ENCODE data around the gene LAPTM5. TPM values are rescaled to one million over a fixed set of nuclear protein-coding genes. Genes with fewer than 3 reads are reported as not detected.

The LAPTM5 gene
- polyA plus RNA-seq, 12 donors: 12.4 to 51.7 (median 17.1) TPM; not detected in 1

DNA sequence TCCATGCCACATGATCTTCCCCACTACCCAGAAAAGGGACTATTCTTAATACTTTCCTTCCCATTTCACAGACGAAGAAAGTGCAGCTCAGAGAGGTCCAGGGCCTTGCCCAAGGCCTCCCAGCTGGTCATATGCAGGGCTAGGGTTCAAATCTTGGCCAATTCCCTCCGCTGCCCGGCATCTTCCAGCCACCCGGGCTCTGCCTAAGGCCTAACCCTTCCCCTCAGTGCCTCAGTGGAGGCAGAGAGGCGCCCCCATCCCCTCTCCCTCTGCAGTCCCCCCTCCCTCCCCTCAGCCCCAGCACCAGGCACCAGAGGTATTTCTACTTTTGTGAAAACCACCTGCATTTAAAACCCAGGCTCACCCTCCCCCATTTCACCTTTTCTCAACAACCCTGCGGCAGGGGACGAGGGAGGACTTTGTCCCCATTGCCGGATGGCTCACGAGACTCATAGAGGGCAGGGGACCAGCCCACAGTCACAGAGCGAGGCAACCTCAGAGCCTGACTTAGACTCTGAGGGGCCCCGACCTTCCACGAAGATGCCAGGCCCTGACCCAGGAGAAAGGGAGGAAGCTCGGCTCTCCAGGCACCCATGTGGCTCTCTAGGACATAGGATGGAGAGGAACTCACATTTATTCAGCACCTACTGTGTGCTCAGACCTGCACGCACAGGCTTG, 12.3 kb downstream of the LAPTM5 start:
- DNase-seq: no peak

DNA sequence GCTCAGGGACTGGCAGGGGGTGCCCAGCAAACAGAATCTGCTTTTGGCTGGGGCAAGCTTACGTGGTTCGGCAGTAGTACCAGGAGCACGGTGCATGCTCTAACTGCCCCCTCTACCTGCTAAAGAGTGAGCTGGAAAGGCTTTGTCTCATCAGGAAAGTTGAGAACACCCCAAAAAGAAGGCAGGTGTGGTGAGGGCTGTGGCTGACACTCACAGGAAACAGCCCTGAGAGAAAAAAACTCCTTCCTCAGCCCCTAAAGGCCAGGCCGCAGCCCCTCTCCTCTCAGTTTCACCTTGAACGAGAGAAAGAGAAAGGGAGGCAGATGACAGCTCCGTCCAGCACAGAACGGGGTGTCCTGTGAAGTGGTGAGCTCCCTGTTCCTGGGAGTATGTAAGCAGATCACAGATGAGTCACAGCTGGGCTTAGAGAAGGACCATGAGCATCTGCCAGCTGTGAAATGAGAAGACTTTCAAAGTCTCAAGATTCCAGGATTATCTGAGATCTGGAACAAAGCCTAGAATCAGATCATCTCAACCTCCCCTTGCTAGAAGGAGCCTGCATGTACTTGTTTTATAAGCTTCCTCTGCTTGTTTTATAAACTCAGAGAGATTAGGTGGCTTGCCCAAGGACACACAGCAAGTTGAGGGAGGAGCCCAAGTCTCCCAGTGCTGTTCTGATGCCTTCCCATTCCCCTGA, 13.4 kb downstream of the LAPTM5 start:
- DNase-seq: no peak

DNA sequence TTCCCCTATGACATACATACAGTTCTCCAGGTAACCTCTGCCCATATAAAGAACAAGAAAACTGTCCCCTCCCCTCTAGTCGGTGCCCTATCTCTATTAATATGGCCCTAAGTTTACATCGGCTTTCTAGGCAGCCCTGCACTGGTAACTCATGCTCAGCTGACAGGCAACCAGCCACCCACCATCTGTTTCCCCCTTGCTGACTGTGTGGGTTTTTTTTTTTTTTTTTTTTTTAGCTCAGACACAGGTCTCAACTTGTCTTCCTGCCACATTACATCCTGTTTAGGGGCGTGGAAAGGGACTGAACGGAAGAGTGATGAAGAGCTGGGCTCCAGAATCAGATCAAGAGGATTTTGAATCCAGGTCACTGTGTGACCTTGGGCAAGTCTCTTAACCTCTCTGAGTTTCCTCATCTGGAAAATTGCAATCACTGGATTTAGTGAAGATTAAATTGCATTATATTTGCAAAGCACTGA, 14.0 kb downstream of the LAPTM5 start:
- DNase-seq: no peak

DNA sequence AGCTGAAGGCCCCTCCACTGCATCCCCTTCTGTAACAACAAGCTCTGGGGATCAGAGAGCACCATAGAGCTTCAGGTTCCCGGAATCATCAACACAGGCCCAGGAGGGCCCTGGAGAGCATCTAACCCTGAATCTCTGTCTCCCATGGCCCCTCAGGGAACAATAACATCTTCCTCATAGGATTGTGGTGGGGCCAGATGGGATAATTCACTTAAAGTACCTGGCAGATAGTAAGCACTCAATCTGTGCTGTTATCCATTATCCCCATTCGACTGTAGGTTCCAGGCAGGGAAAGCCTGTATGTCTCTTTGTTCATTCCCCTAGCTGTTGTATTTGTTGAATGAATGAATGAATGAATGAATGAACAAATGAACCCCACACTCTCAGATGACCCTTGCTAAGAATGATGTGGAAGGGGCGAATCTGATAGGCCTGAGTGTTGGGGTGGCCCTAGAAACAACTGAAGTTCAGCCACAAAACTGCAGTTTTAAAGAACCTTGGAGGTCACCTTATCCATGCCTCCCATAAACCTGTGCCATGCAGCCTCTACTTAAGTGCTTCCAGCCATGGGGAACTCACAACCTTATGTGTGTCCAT, 14.5 kb downstream of the LAPTM5 start:
- no peak for DNase-seq

DNA sequence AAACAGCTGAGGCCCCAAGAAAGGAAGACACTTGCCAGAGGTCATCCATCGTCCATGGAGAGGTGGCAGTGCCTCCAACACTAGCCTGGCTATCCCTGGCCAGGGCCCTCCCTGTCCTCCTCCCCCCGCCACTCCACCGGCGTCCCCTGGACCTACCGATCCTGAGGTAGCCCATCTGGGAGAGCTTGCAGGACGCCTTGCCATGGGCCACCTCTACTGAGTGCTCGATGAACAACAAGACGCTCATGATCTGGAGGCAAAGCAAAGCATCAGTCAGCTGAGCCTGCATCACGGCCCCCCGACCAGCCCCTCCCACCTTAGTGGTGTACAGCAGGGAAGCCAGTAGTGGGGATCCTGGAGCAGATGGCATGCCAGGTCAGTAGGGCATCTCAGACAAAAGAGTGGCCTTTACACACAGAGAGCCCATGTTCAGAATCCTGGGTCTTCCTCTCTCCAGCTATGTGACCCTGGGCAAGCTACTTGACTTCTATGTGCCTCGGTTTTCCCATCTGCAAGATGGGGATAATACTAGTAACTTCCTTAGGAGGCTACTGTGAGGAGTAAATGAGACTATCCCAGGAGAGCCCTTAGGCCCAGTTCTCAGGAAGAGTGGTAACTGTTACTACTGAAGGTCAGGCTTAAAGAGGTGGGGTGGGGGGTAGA, 15.1 kb downstream of the LAPTM5 start:
- DNase-seq: no peak

DNA sequence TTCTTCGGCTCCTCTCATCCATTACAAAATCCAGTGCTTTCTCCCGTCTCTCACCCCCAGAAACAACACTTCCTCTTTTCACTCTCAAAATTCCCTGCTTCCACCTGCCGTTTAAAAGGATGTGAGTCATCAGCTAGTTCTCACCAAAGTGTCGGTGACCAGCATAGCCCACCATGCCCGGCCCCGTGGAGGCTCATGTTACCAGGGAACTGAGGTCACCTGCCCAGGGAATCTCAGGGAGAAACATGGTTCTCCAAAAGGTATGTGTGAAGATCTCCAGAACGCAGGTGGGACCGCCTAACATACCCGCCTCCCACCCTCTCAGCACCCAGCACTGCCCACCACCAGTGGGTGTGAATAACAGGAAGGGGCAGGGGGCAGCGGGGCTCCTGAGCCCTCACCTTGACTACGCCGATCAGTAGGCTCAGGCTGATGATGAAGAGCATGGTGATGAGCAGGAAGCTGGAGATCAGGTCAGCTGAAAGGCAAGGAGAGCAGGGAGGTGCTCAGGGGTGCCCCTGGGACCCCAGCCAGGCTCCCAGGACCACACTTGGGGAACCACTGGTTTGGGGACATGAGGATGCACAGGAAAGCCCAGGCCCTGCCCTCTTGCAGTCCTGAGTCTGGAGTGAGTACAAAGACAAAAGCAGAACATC, 16.2 kb downstream of the LAPTM5 start:
- DNase-seq: no peak

DNA sequence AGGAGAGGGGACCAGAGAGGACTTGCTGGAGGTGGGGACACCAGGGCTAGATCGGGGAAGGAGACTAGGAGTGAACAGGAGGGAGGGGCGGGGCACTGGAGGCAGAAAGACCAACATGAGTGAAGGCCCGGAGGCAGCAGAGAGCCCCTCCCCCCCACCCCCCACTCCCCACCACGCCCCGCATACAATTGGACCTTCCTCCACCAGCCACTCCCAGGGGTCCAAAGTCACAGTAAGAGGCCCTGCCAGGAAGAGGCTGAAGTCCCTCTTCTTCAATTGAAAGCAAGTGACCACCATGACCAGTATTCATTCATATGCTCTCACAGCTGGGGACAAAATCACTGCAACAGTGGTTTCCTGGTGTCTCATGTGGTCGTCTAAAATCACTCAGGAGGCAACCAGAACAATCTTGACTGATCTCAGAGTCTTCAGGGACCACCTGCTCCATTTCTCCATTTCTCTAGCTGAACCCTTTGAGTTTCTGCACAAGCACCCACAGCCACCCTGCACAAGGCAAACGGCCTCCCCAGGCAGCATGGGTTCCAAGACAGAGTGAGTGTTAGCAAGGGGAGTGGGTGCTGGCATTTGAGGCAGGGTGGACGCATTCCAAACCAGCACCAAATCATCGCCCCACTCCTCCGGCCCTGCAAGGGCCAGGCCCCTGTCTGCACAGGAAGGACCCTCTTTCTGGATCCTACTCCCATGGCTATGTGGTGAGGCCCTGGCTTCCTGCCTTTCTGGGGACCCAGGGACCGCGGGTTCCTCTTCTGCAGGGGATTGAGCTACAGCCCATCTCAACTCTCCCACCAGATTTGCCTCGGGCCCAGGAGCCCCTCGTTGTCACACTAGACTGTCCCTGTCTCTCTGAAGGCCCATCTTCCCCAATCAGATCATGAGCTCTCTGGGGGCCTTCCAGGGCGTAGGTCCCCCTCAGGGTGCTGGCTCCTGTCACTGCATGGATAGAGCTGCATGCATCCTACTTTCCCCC, 17.0 kb downstream of the LAPTM5 start:
- no peak for DNase-seq

DNA sequence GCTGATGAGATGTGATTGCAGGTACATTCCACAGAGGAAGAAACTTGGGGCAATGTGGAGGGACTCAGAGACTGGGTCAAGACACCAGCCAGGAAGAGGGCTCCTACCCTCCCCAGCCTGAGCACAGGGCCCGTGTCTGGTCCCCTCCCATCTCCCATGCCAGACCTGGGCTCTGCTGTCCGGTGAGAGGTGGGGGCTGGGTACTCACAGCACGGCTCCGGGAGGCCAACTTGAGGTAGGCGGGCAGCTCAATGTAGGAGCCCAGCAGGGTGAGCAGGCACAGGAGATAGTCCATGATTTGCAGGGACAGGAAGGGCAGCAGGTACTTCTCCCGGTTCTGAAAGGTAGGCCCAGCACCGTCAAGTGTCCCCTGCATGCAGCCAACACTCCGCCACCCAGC, 18.0 kb downstream of the LAPTM5 start:
- DNase-seq: no peak

DNA sequence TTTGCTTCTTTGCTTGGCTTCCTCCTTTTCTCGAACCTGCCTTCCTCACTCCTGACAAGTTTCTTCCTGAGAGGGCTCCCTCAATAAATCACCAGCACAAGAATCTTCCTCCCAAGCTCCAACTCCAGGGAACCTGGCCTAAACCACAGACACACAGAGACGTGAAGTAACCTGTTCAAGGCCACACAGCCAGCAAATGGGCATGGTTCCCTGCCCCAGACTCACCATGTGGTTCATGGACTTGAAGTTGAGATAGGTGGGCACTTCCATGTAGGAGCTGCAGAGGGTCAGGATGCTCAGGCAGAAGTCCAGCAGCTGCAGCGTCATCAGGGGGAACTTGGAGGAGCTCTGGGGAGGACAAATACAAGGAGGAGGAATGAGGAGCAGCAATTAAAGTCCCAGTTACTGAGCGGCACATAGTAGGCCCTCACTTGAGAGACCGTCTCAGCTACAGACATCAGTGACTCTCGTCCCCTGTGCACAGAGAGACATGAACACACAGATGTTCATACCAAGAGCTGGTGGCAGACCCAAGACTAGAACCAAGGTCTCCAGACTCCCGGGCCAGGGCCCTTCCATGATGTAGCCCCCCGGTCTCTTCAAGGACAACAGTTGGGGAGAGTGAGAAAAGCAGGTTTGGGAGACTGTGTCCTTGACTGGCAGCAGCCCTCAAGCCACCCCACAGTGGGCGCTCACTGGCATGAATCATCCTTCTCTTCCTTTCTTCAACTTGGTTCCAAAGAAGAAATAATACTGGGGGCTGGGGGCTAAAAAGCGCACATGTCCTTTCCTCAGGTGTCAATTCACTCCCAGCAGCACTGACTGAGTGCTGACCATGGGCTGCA, 18.6 kb downstream of the LAPTM5 start:
- DNase-seq: no peak

DNA sequence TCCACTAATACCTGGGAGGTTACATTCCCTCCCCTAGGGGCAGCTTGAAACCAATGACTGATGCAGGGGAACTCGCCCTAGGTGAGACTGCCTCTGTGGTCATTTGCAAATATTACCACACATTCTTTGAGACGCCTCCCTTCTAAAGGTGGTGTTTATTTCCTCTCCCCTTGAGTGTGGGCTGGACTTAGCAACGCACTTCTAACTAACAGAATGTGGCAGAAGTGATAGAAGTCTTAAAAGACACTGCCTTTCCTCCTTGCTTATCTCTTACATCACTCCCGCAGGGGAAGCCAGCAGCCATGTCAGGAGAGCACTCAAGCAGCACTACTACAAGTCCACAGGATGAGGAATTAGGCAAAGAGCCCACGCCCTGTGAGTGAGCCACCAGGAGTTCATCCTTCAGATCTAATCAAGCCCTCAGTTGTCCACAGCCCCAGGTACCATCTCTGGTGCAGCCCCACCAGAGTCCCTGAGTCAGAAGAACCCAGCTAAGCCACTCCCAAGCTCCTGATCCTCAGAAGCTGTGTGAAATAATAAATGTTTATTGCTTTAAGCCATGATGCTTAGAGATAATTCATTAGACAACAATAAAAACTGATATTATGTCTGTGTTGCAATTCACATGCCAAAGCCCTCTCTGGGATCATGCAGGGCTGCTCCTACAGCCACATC, 19.4 kb downstream of the LAPTM5 start:
- no peak for DNase-seq

DNA sequence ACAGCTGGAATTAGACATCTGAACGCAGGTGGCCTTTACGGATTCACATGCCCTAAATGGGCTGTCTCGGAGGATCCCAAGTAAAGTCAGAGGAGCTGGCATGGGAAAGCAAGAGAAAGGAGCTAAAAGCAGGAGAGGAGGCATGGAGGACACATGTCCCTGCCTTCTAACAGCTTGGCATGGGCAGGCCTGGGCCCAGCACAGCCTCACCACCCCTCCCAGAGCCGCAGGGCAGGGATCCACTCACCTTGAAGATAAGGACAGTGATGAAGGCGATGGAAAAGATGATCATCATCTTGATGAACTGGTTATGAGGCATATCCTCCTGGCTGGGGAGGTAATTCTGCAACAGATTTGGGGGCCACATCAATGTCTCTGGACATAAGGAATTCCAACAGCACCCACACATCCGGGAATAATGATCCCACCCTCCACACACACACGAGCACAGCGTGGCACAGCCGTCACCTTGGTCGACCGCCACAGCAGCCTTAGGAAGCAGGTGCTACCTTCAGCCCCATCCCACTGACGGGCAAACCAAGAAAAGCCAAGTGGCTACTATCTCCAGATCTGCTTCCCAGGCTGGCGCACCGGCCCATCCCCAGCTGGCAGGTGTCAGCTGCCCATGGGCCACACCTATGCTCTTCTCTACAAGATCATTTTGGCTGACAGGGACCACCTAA, 20.1 kb downstream of the LAPTM5 start:
- no peak for DNase-seq

DNA sequence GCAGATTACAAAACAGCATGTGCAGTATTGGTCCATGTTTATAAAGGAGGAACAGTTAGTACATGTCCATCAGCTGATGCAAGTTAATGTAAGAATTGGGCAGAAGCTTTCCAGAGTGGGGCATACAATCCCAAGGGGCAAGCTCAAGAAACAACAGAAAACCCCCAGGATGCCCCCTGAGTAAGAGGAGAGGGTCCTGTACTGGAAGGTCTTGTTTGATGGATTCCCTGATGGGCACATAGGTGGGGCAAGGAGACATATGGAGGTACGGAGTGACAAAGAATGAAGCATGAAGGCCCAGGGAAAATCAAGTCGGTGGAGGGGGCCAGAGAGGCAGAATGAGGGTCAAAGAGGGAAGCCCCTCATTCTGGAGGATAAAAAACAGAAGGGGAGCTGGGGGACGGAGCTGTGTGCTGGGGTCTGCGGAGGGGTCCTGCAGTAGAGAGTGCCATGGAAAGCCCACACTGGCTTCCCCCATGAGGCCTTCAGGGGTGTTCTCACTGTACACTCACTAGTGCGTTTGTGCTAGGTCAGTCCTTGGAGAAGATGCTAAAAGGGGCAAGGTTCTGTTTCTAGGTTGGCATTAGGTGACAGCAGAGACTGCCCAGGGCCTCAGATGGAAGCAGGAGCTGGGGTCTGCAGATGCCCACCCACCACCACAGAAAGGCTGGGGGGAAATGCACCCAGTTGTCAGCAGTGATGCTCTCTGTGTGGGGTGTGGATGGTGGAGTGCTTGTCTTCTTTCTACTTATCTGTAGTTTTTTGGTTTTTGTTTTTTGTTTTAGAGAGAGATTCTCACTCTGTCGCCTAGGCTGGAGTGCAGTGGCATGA, 21.7 kb downstream of the LAPTM5 start:
- DNase-seq: no peak

DNA sequence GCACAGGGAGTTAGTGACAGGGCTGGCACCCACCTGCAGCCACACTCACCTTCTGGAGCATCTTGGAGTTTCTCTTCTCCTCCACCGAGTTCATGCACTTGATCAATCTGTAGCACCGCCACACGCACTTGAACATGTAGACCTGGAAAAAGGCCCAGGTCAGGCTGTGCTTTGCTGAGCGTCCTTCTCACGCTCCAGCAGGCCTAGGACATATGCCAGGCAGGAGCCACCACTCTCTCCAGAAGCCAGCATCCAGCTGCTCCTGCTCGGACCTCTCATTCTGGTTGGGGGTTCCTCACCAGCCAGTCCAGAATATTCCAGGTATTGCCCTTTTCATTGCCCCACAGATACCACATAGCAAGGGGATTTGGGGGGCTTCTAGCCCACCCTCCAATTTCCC, 22.4 kb downstream of the LAPTM5 start:
- DNase-seq: no peak

DNA sequence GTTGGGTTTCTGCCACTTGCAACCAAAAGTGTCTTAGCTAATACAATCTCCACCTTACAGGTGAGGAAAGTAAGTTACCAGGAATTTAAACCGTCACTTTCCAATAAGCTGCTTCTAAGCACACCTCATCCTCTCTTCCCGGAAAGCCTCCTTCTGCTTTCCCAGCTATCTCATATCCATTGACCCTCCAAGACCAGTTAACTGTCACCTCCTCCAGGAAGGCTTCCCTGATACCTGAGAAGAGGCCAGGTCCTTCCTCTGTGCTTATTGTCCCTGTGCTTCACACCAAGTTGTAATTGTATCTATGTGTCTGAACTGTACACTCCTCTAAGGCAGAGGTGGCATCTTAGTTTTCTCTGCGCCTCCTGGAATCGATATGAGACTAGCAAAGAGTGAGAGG, 23.0 kb downstream of the LAPTM5 start:
- no peak for DNase-seq

DNA sequence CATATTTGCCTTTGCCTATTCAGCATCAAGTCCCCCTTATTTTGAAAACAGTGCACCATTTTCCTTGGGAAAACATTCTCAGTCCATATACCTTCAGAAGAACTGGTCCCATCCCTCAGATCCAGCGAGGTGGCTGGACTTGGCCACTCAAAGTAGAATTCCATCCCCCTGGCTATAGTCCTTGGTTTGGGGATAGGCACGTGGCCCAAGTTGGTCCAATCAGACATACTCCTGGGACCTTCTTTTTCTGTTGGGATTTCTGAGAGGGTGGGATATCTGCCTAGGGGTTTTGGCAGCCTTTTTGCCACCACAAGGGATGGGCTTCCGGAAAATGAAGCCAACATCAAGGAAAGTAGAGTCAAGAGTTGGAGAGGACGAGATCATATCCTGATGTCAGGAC, 23.5 kb downstream of the LAPTM5 start:
- DNase-seq: no peak

DNA sequence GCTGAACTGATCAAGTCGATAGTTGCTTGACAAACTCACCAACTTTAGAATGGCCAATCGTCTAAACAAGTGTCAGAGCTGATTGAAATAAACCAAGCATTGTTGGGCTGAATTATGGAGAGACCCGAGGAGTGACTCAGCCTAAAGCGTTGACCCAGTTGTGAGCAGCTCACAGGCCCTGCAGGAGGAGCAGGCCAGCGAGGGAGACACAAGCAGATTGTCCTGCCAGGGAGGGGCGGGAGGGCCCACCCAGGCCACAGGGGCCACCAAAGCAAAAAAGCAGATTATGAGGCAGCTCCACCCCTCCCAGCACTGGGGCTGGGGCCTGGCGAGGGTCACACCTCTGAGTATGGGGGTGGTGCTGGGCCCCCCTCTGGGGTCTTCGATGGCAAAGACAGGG, 24.1 kb downstream of the LAPTM5 start:
- no peak for DNase-seq

DNA sequence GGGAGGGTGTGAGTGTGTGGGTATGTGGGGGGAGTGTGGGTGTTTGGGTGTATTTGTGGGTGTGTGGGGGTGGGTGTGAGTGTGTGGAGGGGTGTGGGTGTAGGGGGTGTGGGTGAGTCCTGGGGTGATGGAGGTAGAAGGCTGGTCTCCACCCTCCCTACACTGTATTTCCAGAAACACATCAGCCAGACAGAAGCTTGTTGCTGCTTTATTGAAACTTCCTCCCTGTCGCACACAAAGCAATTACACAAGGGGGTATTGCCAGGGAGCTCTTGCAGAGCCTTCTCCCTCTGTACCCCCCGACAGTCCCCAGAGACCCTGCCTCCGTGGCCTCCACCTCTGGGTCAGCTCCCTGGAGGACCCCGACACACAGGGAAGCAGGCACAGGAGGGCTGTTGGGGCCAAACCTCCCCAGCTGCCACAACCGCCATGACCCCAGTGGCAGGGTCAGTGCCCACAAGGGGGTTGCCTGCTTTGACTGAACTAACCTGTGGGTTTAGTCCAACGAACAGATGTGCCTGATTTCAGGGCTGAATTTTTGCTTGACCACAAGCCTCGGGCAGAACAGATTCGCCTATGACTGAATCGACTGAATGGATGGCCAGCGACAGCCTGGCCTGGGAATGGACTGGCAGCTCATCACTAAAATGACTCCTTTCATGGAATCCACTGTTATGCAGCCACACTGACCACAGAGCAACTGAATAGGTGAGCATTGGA, 25.1 kb downstream of the LAPTM5 start:
- DNase-seq: no peak

Data from muscle of arm (tissue), 12 donors.